Right lobe of liver (tissue), 6 donors: Measurements from ENCODE around the gene USF2. TPM values are rescaled to one million over a fixed set of nuclear protein-coding genes. Genes with fewer than 3 reads are reported as not detected.
A peak's percentile ranks its signal among the peaks of the same experiment; 100 is the strongest.

Experiments
- ATAC-seq, 4 donors: fragments of 200-7000 bp; cut with Tn5 transposase; one replicate each; pipeline ENCODE4 v1.9.1; 2020; ENCODE audit warnings: mild to moderate bottlenecking in 4 of 4, moderate library complexity in 4 of 4
- DNase-seq, 3 donors: peaks; one replicate each; pipeline ENCODE4 v3.0.0-alpha.2; 2020
- H3K27ac ChIP-seq, 3 donors: fragments of 200-600 bp; one replicate each; pipeline ENCODE4 v1.8.0; 2022
- H3K27me3 ChIP-seq, 2 donors: fragments of 200-600 bp; one replicate each; pipeline ENCODE4 v1.8.0; 2022
- H3K36me3 ChIP-seq, 4 donors: fragments of 200-600 bp; sonication (generic) in 1 of 4; one replicate each; pipeline versions ENCODE4 v1.5.1 to v1.8.0; 2017 to 2022; ENCODE audit warnings: control low read depth in 1 of 4
- H3K4me1 ChIP-seq, 4 donors: fragments of 200-600 bp; sonication (generic) in 1 of 4; one replicate each; pipeline versions ENCODE4 v1.5.1 to v1.8.0; 2017 to 2022; ENCODE audit warnings: control low read depth in 1 of 4
- H3K4me3 ChIP-seq, 3 donors: fragments of 200-600 bp; one replicate each; pipeline ENCODE4 v1.8.0; 2022
- H3K9me3 ChIP-seq, 4 donors: fragments of 200-600 bp; sonication (generic) in 1 of 4; one replicate each; pipeline versions ENCODE4 v1.5.1 to v1.8.0; 2017 to 2022; ENCODE audit warnings: control low read depth in 1 of 4
- CTCF ChIP-seq, 4 donors: fragments of 200-600 bp in 3 of 4; fragments of 450-650 bp in 1 of 4; IDR thresholded peaks; one replicate each; pipeline versions ENCODE4 v1.5.1 to v1.8.0; 2016 to 2022; ENCODE audit warnings: antibody characterized with exemption in 4 of 4, mild to moderate bottlenecking in 2 of 4
- POLR2A ChIP-seq: fragments of 450-650 bp; IDR thresholded peaks from one replicate; pipeline ENCODE4 v1.6.1; 2017; ENCODE audit warnings: antibody characterized with exemption, mild to moderate bottlenecking
- WGBS: methylation state at CpG from one replicate; pipeline ENCODE4 v1.1.6; 2018; ENCODE audit warnings: low coverage, low lambda C conversion rate; ENCODE audit not compliant: insufficient coverage; ENCODE audit errors: missing lambda C conversion rate; 5-methylcytosine and 5-hydroxymethylcytosine counted together
- intact Hi-C, 2 donors: fragments of 100-400 bp; cut with DNase I; formaldehyde crosslinking; loops; one replicate each; pipeline versions ENCODE4 v1.11.2 to v1.14.1; 2022
- total RNA-seq, 6 experiments: library from RNA; depleted of rRNA in 2 of 6; stranded (reverse); fragments of >200 nt in 2 of 6; fragmentation: NEBNext Ultra II Directional in 3 of 6; extraction: Animal tissue kit (Norgen Biotek cat#: 25700) in 3 of 6; gene quantifications; one replicate each; pipeline versions ENCODE4 v1.1.0 to v1.2.4, GENCODE V29; 2016 to 2023
- donor health status: DM: no; HTN: yes; CAD: no.
- donor health status: DM: no; HTN: no; CAD: no.
- donor health status: DM: no; HTN: no; CAD: no.
- donor health status: DM: no; HTN: yes; CAD: no.
- donor health status: DM: no; HTN: yes; CAD: no.

USF2 gene
- total RNA-seq, 6 experiments from 2014 or later, result 65.4 to 78.5 (median 75.7) TPM

- intact Hi-C loops, result no loop called here
- WGBS, result 33% methylated on average over 2 of the region's 7 CpGs
- Histone ChIP-seq H3K36me3 (no peaks in the 10 kb centered on the region), H3K27ac (no peak overlapping the region), H3K4me1 (no peaks in the 10 kb centered on the region), H3K9me3 (no peaks in the 10 kb centered on the region), H3K4me3 (no peak overlapping the region), H3K27me3 (no peaks in the 10 kb centered on the region)
- TF ChIP-seq POLR2A (no peak), CTCF (IDR thresholded peaks at IDR 0.05) (no peak)
- DNase-seq (peak in 1 of 3 donors; percentile 20), ATAC-seq (no peak)
Measured at GRCh38 chr19:35222373-35223015, 46.3 kb upstream of the USF2 start.

- intact Hi-C loops, result no loop called here
- no peaks in the 10 kb centered on the region for H3K27me3 ChIP-seq
- WGBS, result 40% methylated on average over 1 of the region's 6 CpGs
- H3K36me3 ChIP-seq, result no peaks in the 10 kb centered on the region
- peak in 1 of 4 donors; percentile 39 for ATAC-seq
- H3K4me1 ChIP-seq, result no peaks in the 10 kb centered on the region
- peak in 1 of 3 donors; percentile 35 for DNase-seq
- H3K27ac ChIP-seq, result no peak overlapping the region
- H3K9me3 ChIP-seq, result no peaks in the 10 kb centered on the region
- TF ChIP-seq POLR2A (no peak), CTCF (IDR thresholded peaks at IDR 0.05) (no peak)
- no peak overlapping the region for H3K4me3 ChIP-seq
Measured at GRCh38 chr19:35223084-35223790, 45.5 kb upstream of the USF2 start.

GRCh38 chr19:35223862-35224505 lies 44.8 kb upstream of the USF2 start:
- Histone ChIP-seq H3K4me3 (no peak overlapping the region), H3K27me3 (no peaks in the 10 kb centered on the region), H3K27ac (no peak overlapping the region), H3K9me3 (no peaks in the 10 kb centered on the region), H3K36me3 (no peaks in the 10 kb centered on the region), H3K4me1 (no peaks in the 10 kb centered on the region)
- no CpG with 5 or more reads among the region's 4 CpGs for WGBS
- intact Hi-C loops, result no loop called here
- TF ChIP-seq POLR2A, result no peak
- no peak for TF ChIP-seq CTCF (IDR thresholded peaks at IDR 0.05)
- DNase-seq (peak in 1 of 3 donors; percentile 28), ATAC-seq (no peak)

GRCh38 chr19:35224681-35225571 lies 43.8 kb upstream of the USF2 start:
- Histone ChIP-seq H3K4me1 (no peaks in the 10 kb centered on the region), H3K4me3 (no peak overlapping the region), H3K27me3 (no peaks in the 10 kb centered on the region), H3K27ac (no peak overlapping the region), H3K9me3 (no peaks in the 10 kb centered on the region), H3K36me3 (no peaks in the 10 kb centered on the region)
- WGBS, result 74% methylated on average over 6 of the region's 41 CpGs
- ATAC-seq, result peak in 3 of 4 donors; percentile 38 to 76 (median 39)
- DNase-seq, result peak in 1 of 3 donors; percentile 41
- TF ChIP-seq POLR2A, result no peak
- TF ChIP-seq CTCF (IDR thresholded peaks at IDR 0.05), result no peak
- intact Hi-C loops, result no loop called here
